RPMI8226 (cell line): ENCODE results near the gene EVI5L.

Experiments used
- DNase-seq: peaks from one replicate; pipeline ENCODE4 v3.0.0-alpha.2; 2015

EVI5L gene

GRCh38 chr19:7818806-7819205 lies 11.2 kb upstream of the EVI5L start:
- no peak for DNase-seq

GRCh38 chr19:7819337-7819736 lies 10.7 kb upstream of the EVI5L start:
- no peak for DNase-seq

GRCh38 chr19:7820588-7820987 lies 9.4 kb upstream of the EVI5L start:
- DNase-seq = no peak

GRCh38 chr19:7822910-7823515 lies 7.0 kb upstream of the EVI5L start:
- DNase-seq = no peak

GRCh38 chr19:7823686-7824301 lies 6.2 kb upstream of the EVI5L start:
- no peak for DNase-seq

GRCh38 chr19:7829166-7829520 lies 875 bp upstream of the EVI5L start:
- DNase-seq = no peak

GRCh38 chr19:7830272-7830771 lies 304 bp downstream of the EVI5L start:
- no peak for DNase-seq

GRCh38 chr19:7830823-7831222 lies 805 bp downstream of the EVI5L start:
- DNase-seq = no peak

- DNase-seq = peak; percentile 43
Measured at GRCh38 chr19:7831452-7831851, 1.4 kb downstream of the EVI5L start.

GRCh38 chr19:7832009-7832408 lies 2.0 kb downstream of the EVI5L start:
- no peak for DNase-seq

- no peak for DNase-seq
Measured at GRCh38 chr19:7832781-7833180, 2.8 kb downstream of the EVI5L start.

GRCh38 chr19:7833225-7834099 lies 3.4 kb downstream of the EVI5L start:
- no peak for DNase-seq

- no peak for DNase-seq
Measured at GRCh38 chr19:7839476-7839875, 9.5 kb downstream of the EVI5L start.

- no peak for DNase-seq
Measured at GRCh38 chr19:7840629-7841028, 10.6 kb downstream of the EVI5L start.

GRCh38 chr19:7841751-7842660 lies 12.0 kb downstream of the EVI5L start:
- no peak for DNase-seq

GRCh38 chr19:7842661-7843294 lies 12.8 kb downstream of the EVI5L start:
- no peak for DNase-seq

GRCh38 chr19:7843521-7843920 lies 13.5 kb downstream of the EVI5L start:
- no peak for DNase-seq

- no peak for DNase-seq
Measured at GRCh38 chr19:7844405-7844804, 14.4 kb downstream of the EVI5L start.

- no peak for DNase-seq
Measured at GRCh38 chr19:7844951-7845350, 14.9 kb downstream of the EVI5L start.

- DNase-seq = no peak
Measured at GRCh38 chr19:7845390-7846154, 15.6 kb downstream of the EVI5L start.

- no peak for DNase-seq
Measured at GRCh38 chr19:7846155-7846646, 16.2 kb downstream of the EVI5L start.
